ENCODE results near the gene MCTP1.

GRCh38 chr5:95296291-95296690 is 11.4 kb upstream of the MCTP1 start:
- TF ChIP-seq POLR2AphosphoS5 (IDR thresholded peaks at IDR 0.05; ENCODE audit: borderline replicate concordance, low read depth, low read length) = no peak
- no peak for TF ChIP-seq EZH2 (IDR thresholded peaks at IDR 0.05)
- TF ChIP-seq FOXP2 (optimal IDR thresholded peaks at IDR 0.05; ENCODE audit: control extremely low read depth, extremely low read length, insufficient read depth) = no peak
